CD4-positive, alpha-beta T cell (primary cell): ENCODE measurements around the gene CAMKK1. TPM values are rescaled to one million over a fixed set of nuclear protein-coding genes. Genes with fewer than 3 reads are reported as not detected.

Experiments
- ATAC-seq: fragments of 200-7000 bp; cut with Tn5 transposase; one replicate; pipeline ENCODE4 v1.10.0; 2022; ENCODE audit warnings: mild to moderate bottlenecking; ENCODE audit not compliant: poor library complexity
- CTCF ChIA-PET: fragments of 350-600 bp; sonication (Branson Sonifier 250); formaldehyde crosslinking; loops from one replicate; lab custom pipeline; 2021; ENCODE audit warnings: antibody characterized with exemption, inconsistent platforms; lab: Charles Lee
- POLR2A ChIA-PET: fragments of 350-600 bp; sonication (Branson Sonifier 250); formaldehyde crosslinking; loops from one replicate; lab custom pipeline; 2021; ENCODE audit warnings: antibody characterized with exemption, inconsistent platforms; lab: Charles Lee
- DNase-seq, 14 experiments: peaks; one replicate each; pipeline ENCODE4 v3.0.0-alpha.2; 2013 to 2020; ENCODE audit warnings: mixed read lengths in 2 of 14
- H3K27ac ChIP-seq, 2 donors: one replicate each; pipeline versions ENCODE4 v1.5.1 to v1.7.0; 2013; ENCODE audit warnings: low read length in 2 of 2, low read depth in 1 of 2, mild to moderate bottlenecking in 1 of 2
- H3K27me3 ChIP-seq, 2 experiments: 1 replicate in 1 of 2; 2 replicates in 1 of 2; pipeline versions ENCODE4 v1.6.1 to v1.7.0; 2013; ENCODE audit warnings: low read length in 2 of 2, control low read depth in 1 of 2, mild to moderate bottlenecking in 1 of 2, moderate library complexity in 1 of 2; ENCODE audit not compliant: insufficient read depth in 2 of 2, control insufficient read depth in 1 of 2
- H3K36me3 ChIP-seq: one replicate; pipeline ENCODE4 v1.6.1; 2013; ENCODE audit warnings: low read length, control low read depth; ENCODE audit not compliant: insufficient read depth
- H3K4me1 ChIP-seq: one replicate; pipeline ENCODE4 v1.6.1; 2013; ENCODE audit warnings: low read length, control low read depth; ENCODE audit not compliant: insufficient read depth
- H3K4me3 ChIP-seq: one replicate; pipeline ENCODE4 v1.5.1; 2013; ENCODE audit warnings: mild to moderate bottlenecking, low read length, moderate library complexity
- H3K9me3 ChIP-seq, 2 experiments: 1 replicate in 1 of 2; 2 replicates in 1 of 2; pipeline versions ENCODE4 v1.6.1 to v1.7.0; 2013; ENCODE audit warnings: low read length in 2 of 2, mild to moderate bottlenecking in 2 of 2, control low read depth in 1 of 2, moderate library complexity in 1 of 2; ENCODE audit not compliant: control insufficient read depth in 1 of 2, insufficient read depth in 1 of 2
- H3K27ac Mint-ChIP-seq: one replicate; pipeline ENCODE4 v1.8.0; 2020; ENCODE audit warnings: mixed read lengths
- H3K27me3 Mint-ChIP-seq: one replicate; pipeline ENCODE4 v1.8.0; 2021; ENCODE audit warnings: mixed read lengths
- H3K36me3 Mint-ChIP-seq: one replicate; pipeline ENCODE4 v1.8.0; 2021; ENCODE audit warnings: low read depth, mixed read lengths
- H3K4me1 Mint-ChIP-seq: one replicate; pipeline ENCODE4 v1.8.0; 2021; ENCODE audit warnings: low read depth, mixed read lengths
- H3K4me3 Mint-ChIP-seq: one replicate; pipeline ENCODE4 v1.8.0; 2020; ENCODE audit warnings: mild to moderate bottlenecking, mixed read lengths
- H3K9me3 Mint-ChIP-seq: one replicate; pipeline ENCODE4 v1.8.0; 2020; ENCODE audit warnings: mixed read lengths
- CTCF ChIP-seq: fragments of 200-600 bp; IDR thresholded peaks from one replicate; pipeline ENCODE4 v1.8.0; 2022; ENCODE audit warnings: antibody characterized with exemption, mild to moderate bottlenecking
- intact Hi-C, 2 experiments: fragments of 100-400 bp; cut with DNase I in 1 of 2; cut with micrococcal nuclease in 1 of 2; formaldehyde crosslinking; loops; one replicate each; pipeline versions ENCODE4 v1.15.1 to v1.9.0; 2023 to 2025; cut with DNase I, micrococcal nuclease
- total RNA-seq, 174 experiments: library from RNA in 2 of 174; stranded (reverse) in 2 of 174; gene quantifications; one replicate each; pipeline ENCODE4 v1.2.3 and lab custom pipeline; 2021 to 2026

Gene CAMKK1
- total RNA-seq, 2 experiments from 2014 or later, result 4.8 to 4.9 TPM

- Mint-ChIP-seq H3K9me3 (no peaks in the 10 kb centered on the region), H3K27me3 (no peaks in the 10 kb centered on the region), H3K4me1 (peaks cover 12% of the 10 kb centered on the region), H3K4me3 (no peak overlapping the region), H3K27ac (no peak overlapping the region), H3K36me3 (peaks cover 18% of the 10 kb centered on the region)
- Histone ChIP-seq H3K9me3 (no peaks in the 10 kb centered on the region), H3K27me3 (no peaks in the 10 kb centered on the region), H3K4me3 (no peak overlapping the region), H3K36me3 (peaks cover 15% of the 10 kb centered on the region), H3K4me1 (peaks cover 17% of the 10 kb centered on the region), H3K27ac (no peak overlapping the region)
- no peak for ATAC-seq
- ChIA-PET POLR2A (no interaction called here), CTCF (interaction anchor here (1.2 kb wide), 1 partner anchor 57 kb away, joined by 3 read pairs; no protein-coding TSS in a partner anchor)
- no peak for TF ChIP-seq CTCF
- intact Hi-C loops, result no loop called here
- DNase-seq, result no peak
These were observed 28.2 kb upstream of the CAMKK1 start for GRCh38 chr17:3921006-3921405.

GRCh38 chr17:3919123-3919624 lies 26.3 kb upstream of the CAMKK1 start:
- CTCF ChIA-PET, result no interaction called here
- DNase-seq, result no peak
- Mint-ChIP-seq H3K4me3 (no peak overlapping the region), H3K27me3 (no peaks in the 10 kb centered on the region), H3K4me1 (peaks cover 25% of the 10 kb centered on the region), H3K9me3 (no peaks in the 10 kb centered on the region), H3K36me3 (peaks cover 3% of the 10 kb centered on the region), H3K27ac (no peak overlapping the region)
- no peak for ATAC-seq
- Histone ChIP-seq H3K27ac (no peak overlapping the region), H3K4me1 (peaks cover 34% of the 10 kb centered on the region), H3K27me3 (no peaks in the 10 kb centered on the region), H3K9me3 (no peaks in the 10 kb centered on the region), H3K36me3 (no peaks in the 10 kb centered on the region), H3K4me3 (no peak overlapping the region)
- POLR2A ChIA-PET, result no interaction called here
- no peak for TF ChIP-seq CTCF
- intact Hi-C loops, result no loop called here

- Mint-ChIP-seq H3K36me3 (no peaks in the 10 kb centered on the region), H3K27me3 (no peaks in the 10 kb centered on the region), H3K9me3 (no peaks in the 10 kb centered on the region), H3K27ac (no peak overlapping the region), H3K4me1 (peaks cover 32% of the 10 kb centered on the region), H3K4me3 (no peak overlapping the region)
- ATAC-seq, result no peak
- Histone ChIP-seq H3K27ac (no peak overlapping the region), H3K27me3 (no peaks in the 10 kb centered on the region), H3K9me3 (no peaks in the 10 kb centered on the region), H3K4me3 (no peak overlapping the region), H3K36me3 (no peaks in the 10 kb centered on the region), H3K4me1 (peaks cover 40% of the 10 kb centered on the region)
- CTCF ChIA-PET, result no interaction called here
- DNase-seq, result no peak
- POLR2A ChIA-PET, result no interaction called here
- intact Hi-C loops, result no loop called here
- TF ChIP-seq CTCF, result no peak
These were observed 25.7 kb upstream of the CAMKK1 start for GRCh38 chr17:3918372-3919122.
